IPS-NIHi7 (cell line): Measurements from ENCODE around the gene FAM83C.
"Not testable (repeated sequence)": the region's sequence is repeated elsewhere in the genome, so short reads cannot be mapped to it uniquely, and the experiment has no call there.

Experiments used
- DNase-seq: peaks from one replicate; pipeline ENCODE4 v3.0.0; 2012; ENCODE audit warnings: mixed read lengths; ENCODE audit errors: extremely low spot score

The FAM83C gene

DNA sequence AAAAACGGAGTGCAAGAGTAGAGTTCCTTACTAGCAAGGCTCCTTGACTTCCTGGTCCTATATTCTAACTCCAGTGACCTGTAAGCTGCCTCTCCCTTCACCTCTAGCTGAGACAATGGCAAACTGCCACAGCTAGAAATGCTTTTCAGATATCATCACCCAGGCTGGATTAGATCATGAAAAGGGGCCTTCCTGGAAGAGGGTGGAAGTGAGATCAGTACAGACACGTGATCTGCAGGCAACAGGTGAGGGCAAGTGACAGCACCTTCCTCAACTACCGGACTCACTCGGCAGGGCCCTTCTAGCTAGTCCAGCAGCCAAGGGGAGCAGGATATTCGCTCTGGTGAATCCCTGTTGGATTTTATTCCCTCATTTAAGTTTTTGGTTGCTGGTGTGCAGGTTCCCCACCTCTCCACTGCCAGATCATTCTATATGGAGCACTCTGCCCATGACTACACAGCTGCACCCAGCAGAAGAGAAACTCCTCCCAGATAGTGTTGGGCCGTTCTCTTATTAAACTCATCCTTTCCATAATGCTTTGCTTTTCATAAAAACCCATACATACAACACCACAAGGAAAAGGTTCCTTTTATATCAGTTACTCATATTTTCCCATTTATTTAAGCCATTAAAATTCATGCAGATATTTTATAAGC is 26.4 kb upstream of the FAM83C start:
- DNase-seq, result no peak

DNA sequence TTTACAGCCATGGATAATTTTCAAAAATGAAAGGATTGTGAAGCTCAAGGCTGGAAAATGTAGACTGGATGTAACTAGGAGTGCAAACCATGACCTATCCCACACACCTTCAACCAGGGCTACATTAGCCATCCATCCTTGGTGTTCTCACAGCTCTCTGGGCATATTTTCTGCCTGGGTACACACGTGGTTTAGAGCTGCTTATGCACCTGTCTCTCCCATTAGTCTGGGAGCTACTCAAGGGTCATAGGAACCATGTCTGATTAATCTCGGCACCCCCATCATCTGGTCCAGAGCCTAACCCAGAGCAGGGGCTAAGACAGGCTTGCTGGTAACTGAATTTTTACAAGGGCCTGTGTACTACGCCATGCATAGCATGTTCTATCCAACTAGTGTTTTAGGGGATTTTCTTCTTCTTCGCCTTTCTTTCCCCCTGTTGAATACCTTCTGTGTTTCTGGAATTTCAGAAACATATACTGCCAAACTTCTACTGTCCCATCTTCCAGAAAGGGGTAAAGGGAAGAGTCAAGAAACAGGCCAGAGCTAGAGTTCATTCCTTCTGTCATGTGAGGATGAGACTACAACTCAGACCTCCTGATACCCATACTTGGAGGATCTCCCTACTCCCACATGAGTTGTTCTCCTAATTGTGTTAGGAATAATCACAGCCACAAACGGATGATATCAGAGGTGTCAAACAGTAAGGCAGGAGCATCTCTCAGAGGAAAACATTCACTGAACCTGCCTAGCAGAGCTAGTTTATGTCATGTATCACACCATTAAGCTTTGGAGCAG is 25.4 kb upstream of the FAM83C start:
- no peak for DNase-seq

DNA sequence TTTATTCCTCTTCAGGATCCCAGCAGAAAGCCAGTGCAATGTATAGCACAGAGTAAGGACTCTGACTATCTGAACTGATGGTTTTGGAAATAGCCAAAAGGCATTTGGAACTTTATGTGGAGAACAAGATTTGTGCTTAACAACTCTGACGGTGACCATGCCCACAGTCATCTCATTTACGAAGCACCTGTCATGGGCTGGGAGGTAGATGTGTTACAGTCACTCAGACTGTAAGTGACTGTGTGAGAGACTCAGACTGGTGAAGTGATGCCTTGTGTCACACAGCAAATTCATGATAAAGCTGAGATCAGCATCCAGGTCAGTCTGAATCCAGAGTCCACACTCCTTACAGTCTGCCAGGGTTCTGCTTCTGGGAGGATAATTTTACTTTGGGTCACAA is 23.9 kb upstream of the FAM83C start:
- no peak for DNase-seq

DNA sequence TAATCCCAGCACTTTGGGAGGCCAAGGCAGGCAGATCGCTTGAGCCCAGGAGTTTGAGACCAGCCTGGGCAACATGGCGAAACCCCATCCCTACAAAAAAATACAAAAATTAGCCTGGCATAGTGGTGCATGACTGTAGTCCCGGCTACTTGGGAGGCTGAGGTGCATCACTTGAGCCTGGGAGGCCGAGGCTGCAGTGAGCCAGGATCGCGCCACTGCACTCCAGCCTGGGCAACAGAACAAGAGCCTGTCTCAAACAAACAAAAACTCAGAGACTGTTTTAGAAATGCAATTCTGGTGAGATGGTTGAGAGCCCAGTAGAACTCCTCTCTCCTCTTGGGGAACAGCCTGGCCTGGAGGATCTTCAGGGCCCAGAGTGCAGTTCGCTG is 23.4 kb upstream of the FAM83C start:
- DNase-seq, result not testable (repeated sequence)

DNA sequence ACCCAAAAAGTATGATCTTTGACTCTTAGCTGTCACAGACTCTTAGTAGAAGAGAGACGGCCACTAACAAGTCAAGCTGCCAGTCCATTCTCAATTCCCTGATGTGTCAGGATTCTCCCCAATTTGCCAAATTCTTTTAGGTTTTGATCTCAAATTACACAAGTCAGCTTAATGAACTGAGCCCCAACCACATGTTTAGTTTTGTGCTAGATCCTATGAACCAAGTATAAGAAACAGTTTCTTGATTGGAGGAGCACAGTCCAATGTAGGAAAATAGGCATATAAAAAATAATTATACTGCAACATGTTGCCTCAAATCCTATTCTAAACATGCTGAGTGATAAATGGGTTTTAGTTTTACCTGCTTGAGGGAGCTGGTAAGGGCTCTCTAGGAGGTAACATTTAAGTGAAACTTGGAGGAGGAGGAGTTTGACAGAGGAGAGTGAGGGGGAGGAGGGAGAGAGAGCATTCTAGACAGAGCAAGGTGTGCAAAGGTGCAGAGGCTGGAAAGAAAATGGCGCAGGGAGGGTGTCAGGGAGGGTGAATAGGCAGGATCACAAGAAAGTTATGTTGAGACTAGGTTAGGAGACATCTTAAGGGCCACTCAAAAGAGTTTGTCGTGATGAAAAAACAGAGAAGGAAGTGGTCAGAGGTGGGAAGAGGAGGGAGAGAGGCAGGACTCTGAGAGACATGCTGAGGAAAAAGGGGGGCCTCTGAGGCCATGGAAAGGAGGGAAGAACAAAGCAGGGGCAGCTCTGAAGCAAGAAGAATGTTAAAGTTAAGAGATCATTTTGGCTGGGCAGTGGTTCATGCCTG is 22.8 kb upstream of the FAM83C start:
- DNase-seq, result no peak

DNA sequence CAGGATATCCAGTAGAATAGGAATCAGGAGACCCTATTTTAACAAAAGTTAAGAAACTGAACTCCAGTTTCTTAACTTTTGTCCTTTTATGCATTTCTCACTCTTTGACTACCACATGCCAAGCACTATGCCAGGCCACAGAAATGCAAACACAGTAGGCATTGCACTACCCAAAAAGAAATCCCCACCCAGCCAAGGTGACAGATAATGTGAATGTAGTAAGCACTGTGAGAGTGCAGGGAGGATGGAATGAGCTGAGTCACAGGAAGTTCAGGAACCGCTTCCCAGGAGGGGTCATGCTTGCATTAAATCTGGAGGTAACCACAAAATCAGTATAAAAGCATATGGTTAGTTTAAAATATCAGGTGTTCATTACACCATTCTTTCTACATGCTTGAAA is 20.1 kb upstream of the FAM83C start:
- DNase-seq, result peak; percentile 41

DNA sequence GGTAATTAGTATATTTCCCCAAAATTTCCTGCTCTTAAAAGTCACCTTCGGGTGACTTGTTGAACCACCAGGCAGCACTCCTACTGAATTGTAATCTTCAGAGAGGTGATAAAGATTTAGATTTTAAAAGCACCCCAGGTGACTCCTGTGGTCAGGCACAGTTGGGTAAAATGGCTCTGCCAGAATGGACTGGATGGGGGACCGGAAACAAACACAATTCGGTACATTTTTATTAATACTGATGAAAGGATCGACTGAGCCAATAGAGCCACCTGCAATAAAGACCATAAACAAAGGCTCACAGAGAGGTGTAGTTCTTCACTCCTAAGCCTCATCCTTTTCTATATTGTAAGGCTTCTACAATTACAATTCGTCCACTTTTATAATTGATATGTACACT is 19.6 kb upstream of the FAM83C start:
- DNase-seq, result no peak

DNA sequence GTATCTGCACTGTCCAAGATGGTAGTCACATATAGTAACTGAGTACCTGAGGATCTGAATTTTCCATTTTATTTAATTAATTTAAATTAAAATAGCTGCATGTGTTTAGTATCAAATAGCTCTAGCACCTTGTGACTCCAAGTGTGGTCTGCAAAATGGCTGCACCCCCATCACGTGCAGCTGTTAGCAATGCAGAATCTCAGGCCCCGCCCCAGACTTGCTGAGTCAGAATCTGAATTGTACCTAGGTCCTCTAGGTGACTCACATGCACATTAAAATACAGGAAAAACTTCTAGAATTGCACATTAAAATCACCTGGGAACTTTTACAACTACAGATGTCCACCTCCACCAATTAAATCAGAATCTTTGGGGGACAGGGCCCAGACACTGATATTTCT is 19.2 kb upstream of the FAM83C start:
- no peak for DNase-seq

DNA sequence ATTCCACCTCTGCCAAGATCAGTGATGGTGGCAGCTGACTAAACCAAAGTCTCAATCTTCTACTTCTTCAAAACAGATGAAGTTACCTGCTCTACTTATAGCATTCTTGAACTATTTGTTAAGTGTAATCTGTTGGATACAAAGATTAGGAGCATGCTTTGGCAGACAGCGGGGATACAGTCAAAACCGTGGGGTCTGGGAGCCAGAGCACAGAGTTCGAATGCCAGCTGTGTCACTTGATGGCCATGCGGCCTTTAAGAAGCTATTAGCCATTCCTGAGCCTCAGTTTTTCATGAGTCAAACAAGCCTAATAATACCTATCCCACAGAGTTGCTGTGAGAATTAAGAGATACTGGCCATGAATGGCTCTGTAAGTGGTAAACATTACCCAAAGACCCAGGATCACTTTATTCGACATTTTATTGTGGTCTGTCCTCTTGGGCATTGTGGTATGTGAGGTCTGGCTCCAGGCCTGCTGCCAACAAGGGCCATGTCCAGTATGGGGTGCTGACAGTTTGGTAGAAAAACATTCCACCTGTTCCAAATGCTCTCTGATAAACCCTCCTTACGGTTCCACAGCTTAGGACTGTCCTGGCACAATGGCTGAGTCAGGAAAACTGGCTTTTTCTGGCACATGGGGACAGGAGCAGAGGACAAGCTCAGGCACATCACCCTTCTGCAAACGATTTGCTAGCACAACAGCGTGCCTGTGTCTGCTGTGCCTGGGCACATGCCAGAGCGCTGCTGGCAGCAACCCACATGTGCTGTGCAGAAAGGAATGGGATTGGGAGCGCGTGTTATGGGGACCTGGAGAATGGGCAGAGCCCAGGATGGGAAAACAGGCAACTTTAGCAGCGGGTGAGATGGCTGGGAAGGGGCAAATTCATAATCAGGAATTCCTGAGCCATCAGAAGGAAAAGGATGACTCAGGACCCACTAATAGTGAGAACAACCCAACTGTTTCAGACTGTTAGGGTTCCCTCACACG is 15.7 kb upstream of the FAM83C start:
- no peak for DNase-seq

DNA sequence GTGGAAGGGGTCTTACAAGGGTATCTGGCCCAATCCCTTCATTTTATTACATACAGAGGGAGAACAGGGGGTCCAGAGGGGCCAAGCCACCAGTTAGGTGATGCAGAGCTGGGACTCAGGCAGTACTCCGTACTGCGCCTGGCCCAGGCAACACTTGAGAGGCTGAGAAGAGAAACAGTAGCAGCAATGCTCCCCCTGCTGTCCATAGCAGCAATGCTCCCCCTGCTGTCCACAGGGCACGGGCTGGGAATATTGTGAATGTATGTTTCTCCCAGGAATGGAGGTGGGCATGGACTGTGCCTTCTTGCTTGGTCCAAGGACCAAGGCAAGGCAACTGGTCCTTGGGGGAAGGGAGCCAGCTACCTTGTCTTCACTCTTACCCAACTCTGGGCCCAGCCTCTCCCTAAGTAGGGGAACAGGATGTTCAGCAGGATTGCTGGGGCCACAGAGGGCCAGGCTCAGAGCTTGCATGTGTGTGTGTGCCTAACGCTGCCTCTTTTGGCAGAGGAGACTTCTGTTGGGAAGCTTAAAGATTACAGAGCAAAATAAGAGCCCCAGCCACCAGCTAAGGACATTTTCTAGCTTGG is 14.8 kb upstream of the FAM83C start:
- peak; percentile 84 for DNase-seq

DNA sequence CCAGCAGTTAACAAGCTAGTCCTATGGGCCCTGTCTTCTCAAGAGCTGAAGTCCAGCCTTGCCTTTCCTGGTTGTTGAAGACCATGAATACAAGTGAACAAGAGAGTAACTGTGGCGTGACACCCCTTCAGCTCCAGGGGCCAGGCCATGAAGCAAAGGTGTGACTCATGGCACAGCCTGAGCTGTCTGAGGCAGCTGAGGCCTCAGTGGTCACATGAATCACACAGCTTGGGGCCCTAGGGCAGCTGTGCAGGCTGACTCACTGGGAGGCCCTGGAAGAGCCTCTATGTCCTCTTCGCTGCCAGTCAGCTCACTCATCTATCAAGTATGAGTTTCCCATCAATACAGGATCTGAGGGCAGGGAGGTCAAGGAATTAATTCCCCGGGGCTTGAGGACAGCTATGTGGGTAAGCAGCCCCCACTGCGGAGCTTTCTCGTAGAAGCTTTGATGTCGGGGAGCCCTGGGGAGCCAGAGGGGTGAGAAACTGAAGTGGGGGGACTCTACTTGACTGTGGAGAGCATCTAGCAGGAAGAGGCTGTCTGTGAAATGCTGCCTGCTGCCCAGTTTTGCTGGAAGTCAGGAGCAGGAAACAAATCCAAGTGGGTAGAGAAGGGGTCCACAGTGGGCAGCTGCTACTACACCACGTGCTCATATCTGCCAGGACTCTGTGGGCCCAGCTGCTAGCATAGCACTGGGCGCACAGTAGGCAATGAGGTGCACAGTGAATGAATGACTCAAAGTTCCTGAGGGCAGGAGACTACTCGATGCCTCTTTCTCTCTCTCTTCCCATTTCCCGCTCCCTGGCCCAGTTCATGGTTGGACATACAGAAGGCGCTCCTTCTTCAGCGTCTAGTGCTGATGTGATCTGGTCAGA is 13.7 kb upstream of the FAM83C start:
- DNase-seq, result peak; percentile 32

DNA sequence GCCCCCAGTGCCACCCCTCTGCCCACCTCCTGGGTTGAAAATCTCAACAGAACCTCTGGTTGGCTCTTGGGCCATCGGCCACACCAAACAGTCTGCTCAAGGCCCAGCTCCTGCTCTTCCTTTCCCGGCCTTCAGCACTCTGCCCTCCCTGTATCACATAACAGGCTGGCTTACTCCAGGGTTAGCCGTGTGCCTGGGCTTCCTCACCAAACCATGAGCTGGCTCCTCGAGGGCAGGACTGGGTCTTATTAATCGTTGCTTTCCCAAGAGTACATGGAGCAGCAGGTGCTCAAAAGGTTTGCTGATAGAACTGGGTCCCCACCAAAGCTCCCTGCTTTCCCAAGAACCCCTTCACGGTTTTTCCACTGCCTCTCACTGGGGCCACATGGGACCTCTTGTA is 12.7 kb upstream of the FAM83C start:
- DNase-seq, result no peak

DNA sequence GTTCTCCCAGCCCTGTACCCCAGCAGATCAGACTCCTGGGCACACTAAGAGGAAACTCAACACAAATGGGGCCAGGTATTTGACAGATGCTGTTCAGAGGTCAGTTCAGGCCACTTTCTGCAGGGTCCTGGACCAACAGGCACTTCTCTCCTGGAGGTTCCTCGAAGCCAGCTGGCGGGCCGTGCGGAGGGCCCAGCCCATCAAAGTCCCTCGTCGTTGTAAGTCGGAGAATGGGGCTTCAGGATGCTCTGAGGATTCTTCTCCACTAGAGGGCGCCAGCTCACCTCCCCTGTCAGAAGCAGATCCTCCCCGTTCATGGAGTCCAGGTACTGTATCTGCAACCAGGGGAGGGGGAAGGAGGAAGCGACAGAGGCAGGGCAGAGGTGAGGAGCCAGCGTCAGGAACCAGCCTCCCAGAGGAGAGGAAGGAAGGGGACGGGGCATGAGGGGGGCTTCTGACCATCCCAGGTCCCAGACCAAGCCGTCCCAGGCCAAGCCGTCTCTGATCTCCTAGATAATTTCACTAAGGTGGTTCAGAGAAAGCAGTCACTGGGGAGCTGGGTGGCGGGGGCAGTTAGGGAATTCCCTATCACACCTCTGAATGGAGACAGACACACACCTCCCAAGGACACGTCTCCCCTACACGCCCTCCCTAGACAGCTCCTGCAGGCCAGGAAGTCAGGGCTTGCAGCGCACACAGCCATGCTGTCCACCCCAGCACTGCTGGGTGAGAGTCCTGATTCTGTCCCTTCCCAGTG is 11.7 kb upstream of the FAM83C start:
- DNase-seq, result peak; percentile 94

DNA sequence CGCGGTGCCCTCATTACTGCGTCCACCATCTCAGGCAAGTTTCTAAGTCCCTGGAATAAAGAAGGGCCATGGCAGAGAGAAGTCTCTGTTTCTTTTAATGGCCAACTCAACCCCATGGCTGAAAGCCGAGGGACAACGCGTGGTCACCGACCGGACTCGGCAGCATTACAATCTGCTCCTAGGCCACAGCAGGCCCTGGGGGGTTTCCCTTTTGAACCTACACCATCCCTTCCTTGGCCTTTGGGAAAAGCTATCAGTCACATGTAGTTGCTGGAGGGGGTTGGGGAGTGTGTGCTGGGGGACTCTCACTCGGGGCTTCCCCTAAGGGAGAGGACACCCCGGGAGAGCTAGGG is 11.1 kb upstream of the FAM83C start:
- no peak for DNase-seq

DNA sequence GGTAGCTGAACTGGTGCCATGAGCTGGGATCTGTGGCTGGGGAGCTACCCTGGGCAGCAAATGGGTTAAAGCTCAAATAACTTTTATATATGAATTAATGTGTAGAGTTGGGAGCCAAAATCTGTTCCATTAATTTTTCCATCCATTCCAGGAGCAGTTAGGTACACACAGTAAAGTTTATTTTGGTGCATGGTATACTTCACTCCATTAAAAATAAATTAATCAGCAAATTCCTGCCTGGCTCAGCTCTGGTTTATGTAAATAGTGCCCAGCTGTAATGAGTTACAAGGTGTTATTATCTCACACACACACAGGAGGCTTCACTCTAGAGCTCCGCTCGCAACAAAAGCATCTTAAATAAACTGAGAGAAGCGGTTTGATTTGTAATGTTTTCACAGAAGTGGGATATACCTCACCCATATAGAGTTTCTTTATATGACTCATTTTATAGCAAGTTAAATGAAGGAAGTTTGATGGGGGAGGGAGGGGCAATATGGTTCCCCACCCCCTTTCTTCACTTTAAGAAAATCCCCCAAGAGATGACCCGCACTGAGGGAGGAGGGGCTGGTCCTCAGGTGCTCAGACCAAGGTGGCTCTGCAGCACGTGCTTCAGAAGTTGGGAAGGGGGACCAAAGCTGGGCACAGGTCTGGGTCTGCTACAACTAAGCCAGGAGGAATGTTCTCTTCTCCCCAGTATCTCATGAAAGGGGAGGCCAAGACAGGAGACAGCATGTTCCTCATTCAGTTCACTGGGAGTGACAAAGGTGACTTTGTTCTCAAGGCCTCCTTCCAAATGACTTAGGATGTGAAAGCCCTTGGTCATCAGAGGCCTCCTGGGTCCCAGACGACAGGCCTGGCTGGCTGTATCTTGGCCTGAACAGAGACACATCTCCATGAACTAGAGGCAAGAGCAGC is 10.5 kb upstream of the FAM83C start:
- DNase-seq, result no peak

DNA sequence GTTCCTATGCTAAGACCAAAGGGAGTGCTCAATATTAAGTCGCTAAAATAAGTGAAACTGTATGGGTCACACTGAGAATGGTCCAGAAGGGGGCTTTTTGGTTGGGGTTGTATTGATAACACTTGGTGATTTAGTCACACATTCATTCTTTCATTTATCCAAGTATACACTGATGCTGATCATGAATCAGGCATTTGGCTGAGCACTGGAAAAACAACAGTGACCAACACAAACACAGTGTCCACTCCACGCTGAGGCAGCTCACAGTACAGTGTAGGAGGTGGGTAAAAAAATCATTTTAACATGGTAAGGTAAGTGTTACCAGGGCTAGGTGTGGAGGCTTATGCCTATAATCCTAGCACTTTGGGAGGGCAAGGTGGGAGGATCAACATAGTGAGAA is 9.2 kb upstream of the FAM83C start:
- DNase-seq, result no peak

DNA sequence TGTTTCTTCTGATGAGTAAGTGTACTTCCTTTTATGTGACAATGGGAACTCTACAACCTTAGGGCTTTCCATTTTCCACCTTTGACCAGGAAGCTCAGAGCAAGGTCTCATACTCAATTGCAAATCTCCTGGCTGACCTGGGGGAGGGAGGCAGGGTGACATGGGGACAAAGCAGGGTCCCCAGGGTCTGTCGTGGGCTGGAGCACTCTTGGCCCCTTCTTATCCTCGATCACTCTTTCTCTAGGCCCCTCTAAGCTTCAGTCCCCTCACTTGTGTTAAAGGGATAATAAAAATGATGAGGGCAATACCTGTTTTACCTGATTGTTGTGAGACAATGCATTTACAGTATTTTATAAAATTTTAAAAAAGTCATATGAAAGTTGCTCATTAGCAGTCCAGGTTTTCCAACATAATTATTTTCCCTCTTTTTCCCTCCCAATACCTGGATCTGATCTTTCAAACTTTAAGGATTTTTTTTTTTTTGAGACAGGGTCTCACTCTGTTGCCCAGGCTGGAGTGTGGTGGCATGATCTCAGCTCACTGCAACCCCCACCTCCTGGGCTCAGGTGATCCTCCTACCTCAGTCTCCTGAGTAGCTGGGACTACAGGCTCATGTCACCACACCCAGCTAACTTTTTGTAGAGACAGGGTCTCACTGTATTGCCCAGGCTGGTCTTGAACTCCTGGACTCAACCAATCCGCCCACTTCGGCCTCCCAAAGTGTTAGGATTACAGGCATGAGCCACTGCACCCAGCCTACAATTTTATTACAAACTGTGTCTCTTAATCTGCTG is 8.4 kb upstream of the FAM83C start:
- no peak for DNase-seq

DNA sequence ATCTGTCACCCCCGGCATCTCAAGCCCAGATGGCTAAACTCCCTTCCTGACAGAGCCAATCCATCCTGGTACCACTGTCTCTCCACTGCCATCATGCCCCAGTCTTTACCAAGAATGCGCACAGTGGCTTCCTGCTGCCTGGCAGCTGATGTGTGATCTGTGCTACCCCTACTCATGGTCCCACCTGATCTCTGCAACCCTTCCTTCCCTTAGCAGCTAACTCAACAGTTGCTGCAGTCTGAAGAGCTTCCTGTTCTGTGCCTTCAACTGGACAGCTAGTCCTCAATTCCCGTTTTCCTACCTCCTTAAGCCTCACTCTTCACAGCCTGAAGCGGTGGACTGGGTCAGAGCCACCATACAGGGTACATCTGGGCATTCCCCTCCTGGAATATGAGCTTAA is 7.6 kb upstream of the FAM83C start:
- no peak for DNase-seq
